ENCODE results near the gene GSTO2. TPM values are rescaled to one million over a fixed set of nuclear protein-coding genes. Genes with fewer than 3 reads are reported as not detected.
A peak's percentile ranks its signal among the peaks of the same experiment; 100 is the strongest.

Gene GSTO2
- total RNA-seq, 4 donors from 2014 or later = 0.71 to 2.3 (median 1.4) TPM; not detected in 1

DNA sequence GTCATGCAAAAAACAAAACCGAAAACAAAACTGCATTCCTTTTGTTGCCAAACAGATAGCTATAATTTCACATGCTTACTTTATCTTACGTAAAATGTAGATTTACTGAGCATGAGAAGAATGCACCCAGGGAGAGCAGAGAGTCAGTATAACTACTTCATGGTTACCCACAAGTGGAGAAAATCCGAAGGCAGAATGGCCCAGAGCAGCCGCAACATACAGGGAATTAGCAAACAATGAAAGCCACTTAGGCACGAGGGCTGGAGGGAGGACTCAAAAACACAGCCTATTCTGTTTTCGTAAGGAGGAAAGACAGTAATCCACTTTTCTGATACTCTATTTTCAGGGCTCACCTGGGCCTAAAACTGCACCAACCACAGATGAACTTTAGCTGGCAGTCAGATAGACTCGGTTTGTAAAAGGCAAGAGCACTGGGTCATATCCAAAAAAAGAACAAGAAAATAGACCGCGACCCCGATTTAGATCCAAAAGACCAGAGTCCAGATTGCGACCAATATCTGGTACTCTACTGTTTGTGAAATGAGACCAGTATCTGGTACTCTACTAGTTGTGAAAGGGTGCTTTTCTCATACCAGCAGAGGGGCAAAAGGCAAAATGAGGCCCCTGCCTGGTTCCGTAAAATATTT lies 68.0 kb downstream of the GSTO2 start:
- H3K4me3 ChIP-seq = peak overlapping the region; percentile 73 to 98 (median 94)
- no peaks in the 10 kb centered on the region for H3K9me3 ChIP-seq
- intact Hi-C loops (cut with DNase I; ENCODE audit: low total_unique reads) (loop anchor here (10.0 kb wide), 1 partner anchor 422 kb away; the partner anchor contains the start of gene STN1), in situ Hi-C loops (cut with MboI; ENCODE audit: low sequenced_read_pairs in 4 of 4) (no loop called here)
- DNase-seq = no peak
- H3K36me3 ChIP-seq = no peaks in the 10 kb centered on the region
- TF ChIP-seq, protein P1, sequence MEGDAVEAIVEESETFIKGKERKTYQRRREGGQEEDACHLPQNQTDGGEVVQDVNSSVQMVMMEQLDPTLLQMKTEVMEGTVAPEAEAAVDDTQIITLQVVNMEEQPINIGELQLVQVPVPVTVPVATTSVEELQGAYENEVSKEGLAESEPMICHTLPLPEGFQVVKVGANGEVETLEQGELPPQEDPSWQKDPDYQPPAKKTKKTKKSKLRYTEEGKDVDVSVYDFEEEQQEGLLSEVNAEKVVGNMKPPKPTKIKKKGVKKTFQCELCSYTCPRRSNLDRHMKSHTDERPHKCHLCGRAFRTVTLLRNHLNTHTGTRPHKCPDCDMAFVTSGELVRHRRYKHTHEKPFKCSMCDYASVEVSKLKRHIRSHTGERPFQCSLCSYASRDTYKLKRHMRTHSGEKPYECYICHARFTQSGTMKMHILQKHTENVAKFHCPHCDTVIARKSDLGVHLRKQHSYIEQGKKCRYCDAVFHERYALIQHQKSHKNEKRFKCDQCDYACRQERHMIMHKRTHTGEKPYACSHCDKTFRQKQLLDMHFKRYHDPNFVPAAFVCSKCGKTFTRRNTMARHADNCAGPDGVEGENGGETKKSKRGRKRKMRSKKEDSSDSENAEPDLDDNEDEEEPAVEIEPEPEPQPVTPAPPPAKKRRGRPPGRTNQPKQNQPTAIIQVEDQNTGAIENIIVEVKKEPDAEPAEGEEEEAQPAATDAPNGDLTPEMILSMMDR (IDR thresholded peaks at IDR 0.05 in 4 of 5, conservative IDR thresholded peaks at IDR 0.05 in 1 of 5) = no peak
- no peak for TF ChIP-seq POLR2A (IDR thresholded peaks at IDR 0.05)
- peak overlapping the region; percentile 96 to 99 (median 96) for H3K27ac ChIP-seq
- H3K27me3 ChIP-seq = no peaks in the 10 kb centered on the region
- H3K4me1 ChIP-seq = peaks cover 48 to 52% of the 10 kb centered on the region in 2 donors
- ATAC-seq = no peak

DNA sequence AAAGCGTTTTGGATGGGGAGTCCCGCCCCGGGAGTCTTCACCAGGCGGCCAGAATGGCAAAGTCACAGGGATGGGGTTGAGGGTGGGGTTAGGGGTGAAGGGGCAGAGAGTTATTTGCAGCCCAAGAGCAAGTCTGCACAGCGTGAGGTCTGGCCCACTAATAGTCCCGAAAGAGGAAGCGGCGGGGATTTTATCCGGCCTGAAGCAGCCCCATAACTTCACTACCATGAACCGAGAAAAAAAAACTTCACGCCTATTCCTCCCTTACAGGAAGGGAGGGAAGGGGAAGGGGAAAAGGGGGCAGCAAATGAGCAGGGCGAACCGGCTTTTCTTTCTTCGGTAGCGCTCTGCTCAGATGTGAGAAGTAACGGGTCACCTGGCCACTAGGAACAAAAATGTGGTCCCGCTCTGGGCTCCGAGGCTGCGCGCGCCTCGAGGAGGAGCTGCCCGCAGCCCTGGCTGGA lies 68.6 kb downstream of the GSTO2 start:
- no peaks in the 10 kb centered on the region for H3K36me3 ChIP-seq
- H3K27me3 ChIP-seq = no peaks in the 10 kb centered on the region
- intact Hi-C loops (cut with DNase I; ENCODE audit: low total_unique reads) = loop anchor here (10.0 kb wide), 1 partner anchor 423 kb away; the partner anchor contains the start of gene STN1
- TF ChIP-seq POLR2A (IDR thresholded peaks at IDR 0.05) = no peak
- TF ChIP-seq, protein P1 (IDR thresholded peaks at IDR 0.05 in 4 of 5, conservative IDR thresholded peaks at IDR 0.05 in 1 of 5) = no peak
- H3K9me3 ChIP-seq = no peaks in the 10 kb centered on the region
- peak overlapping the region; percentile 73 to 98 (median 94) for H3K4me3 ChIP-seq
- DNase-seq (no peak), ATAC-seq (peak; percentile 7)
- H3K4me1 ChIP-seq = peaks cover 42 to 46% of the 10 kb centered on the region in 2 donors
- in situ Hi-C loops (cut with MboI; ENCODE audit: low sequenced_read_pairs in 4 of 4) = no loop called here
- peak overlapping the region; percentile 96 to 99 (median 96) for H3K27ac ChIP-seq

DNA sequence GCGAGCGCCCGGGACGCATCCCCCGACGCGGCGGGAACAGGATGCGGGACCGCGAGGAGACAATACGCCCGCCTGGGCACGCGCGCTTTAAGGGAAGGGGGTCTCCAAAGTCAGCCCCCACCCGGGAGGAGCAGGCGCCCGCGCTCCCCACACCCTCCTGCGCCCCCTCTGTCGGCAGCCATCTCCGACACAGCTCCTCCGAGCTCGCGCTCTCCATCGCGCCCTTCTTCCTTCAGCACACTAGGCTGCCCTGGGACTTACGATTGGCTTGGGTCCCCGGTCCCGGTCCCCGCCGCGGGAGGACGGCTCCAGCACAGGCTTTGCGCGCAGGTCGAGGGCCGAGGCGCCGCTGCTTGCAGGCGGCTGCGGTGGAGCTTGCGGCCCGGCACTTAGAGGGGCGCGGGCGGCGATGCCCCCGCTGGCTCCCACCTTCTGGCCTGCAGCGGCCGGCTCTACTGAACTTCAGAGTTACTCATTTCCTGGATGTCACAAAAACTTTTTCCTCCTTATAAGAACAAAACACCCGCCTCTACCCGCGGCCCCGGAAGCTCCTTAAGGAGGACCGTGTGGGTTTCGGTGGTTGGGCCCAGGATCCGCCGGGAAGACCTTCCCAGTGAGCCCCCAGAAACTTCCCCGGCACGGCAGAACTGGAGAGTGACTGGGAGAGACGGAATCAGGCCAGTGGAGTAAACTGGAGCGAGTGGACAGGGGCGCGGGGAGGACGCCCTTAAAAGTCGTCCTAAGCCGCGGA lies 69.2 kb downstream of the GSTO2 start, which contains the start of gene ITPRIP:
ITPRIP (minus strand) TSS at position 481 of the 751 bp plus-strand sequence. CDS start 22,414 bp downstream, outside the sequence.
- in situ Hi-C loops (cut with MboI; ENCODE audit: low sequenced_read_pairs in 4 of 4) = no loop called here
- H3K4me1 ChIP-seq = peaks cover 40 to 41% of the 10 kb centered on the region in 2 donors
- peak; percentile 71 to 76 for ATAC-seq

DNA sequence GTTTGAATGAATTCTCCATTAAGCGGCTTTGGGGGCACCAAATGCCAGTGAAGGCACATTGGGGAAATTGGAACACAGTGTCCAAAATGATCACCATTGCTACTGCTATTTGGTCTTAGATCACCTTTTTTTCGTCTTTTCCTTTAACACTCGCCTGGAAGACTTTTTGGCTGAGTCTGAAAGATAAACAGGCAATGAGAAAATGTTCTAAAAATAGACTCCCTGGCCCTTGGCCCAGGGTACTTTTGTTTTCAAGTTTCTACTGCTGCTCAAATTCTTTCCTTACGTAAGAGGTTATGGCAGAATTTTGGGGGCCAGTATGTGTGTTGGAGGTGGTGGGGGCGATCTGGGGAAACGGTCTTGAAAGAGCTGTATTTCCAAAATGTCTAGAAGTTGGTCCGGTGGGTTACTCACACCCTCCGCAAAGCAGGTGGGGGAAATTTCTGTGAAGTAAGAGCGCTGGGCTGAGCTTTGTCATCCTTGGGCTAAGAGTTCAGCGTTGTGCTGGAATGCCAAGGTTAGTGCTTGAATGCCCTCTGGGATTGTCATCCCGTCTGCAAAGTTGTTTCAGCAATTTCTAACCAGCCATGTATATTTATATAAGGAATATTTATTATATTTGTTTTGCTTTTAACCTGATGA lies 70.6 kb downstream of the GSTO2 start:
- ATAC-seq (peak; percentile 75 to 76), DNase-seq (peak; percentile 45 to 66)
- TF ChIP-seq POLR2A (IDR thresholded peaks at IDR 0.05) = no peak
- TF ChIP-seq, protein P1 (IDR thresholded peaks at IDR 0.05 in 4 of 5, conservative IDR thresholded peaks at IDR 0.05 in 1 of 5) = no peak
- in situ Hi-C loops (cut with MboI; ENCODE audit: low sequenced_read_pairs in 4 of 4) = no loop called here
- no peaks in the 10 kb centered on the region for H3K27me3 ChIP-seq
- H3K4me3 ChIP-seq = peak overlapping the region; percentile 73 to 98 (median 94)
- H3K9me3 ChIP-seq = no peaks in the 10 kb centered on the region
- H3K4me1 ChIP-seq = peaks cover 28 to 33% of the 10 kb centered on the region in 2 donors
- peak overlapping the region; percentile 96 to 99 (median 96) for H3K27ac ChIP-seq
- intact Hi-C loops (cut with DNase I; ENCODE audit: low total_unique reads) = loop anchor here (2.0 to 10.0 kb wide), 2 partner anchors 35 to 425 kb away; partner anchors contain the start of gene STN1
- no peaks in the 10 kb centered on the region for H3K36me3 ChIP-seq

More for the DNA sequence above, 69.2 kb downstream of the GSTO2 start, which contains the start of gene ITPRIP:
- TF ChIP-seq, protein P1 (IDR thresholded peaks at IDR 0.05 in 4 of 5, conservative IDR thresholded peaks at IDR 0.05 in 1 of 5) = peak in 2 of 5 experiments; percentile 14 to 34
- peak; percentile 94 to 96 for TF ChIP-seq POLR2A (IDR thresholded peaks at IDR 0.05)
- peak within 1 kb of the TSS; percentile 96 to 99 (median 96) for H3K27ac ChIP-seq
- no peaks in the 10 kb centered on the region for H3K27me3 ChIP-seq
- H3K36me3 ChIP-seq = no peaks in the 10 kb centered on the region
- peak within 1 kb of the TSS; percentile 73 to 98 (median 94) for H3K4me3 ChIP-seq
- DNase-seq = peak; percentile 56 to 71
- intact Hi-C loops (cut with DNase I; ENCODE audit: low total_unique reads) = loop anchor here (1.0 to 10.0 kb wide), 3 partner anchors 28 to 423 kb away; partner anchors contain the start of gene STN1
- H3K9me3 ChIP-seq = no peaks in the 10 kb centered on the region

Data from gastrocnemius medialis (tissue), 4 donors.